A673 (cell line): ENCODE measurements around the gene BICC1.

Experiments
- CTCF ChIP-seq: fragments of 300-800, 200-600 bp; sonication (generic); conservative IDR thresholded peaks from 2 replicates; pipeline ENCODE4 v1.5.1; 2017; ENCODE audit warnings: low read depth, mild to moderate bottlenecking, antibody characterized with exemption, low read length, moderate library complexity, mixed read lengths
- EZH2 ChIP-seq: fragments of 200-600 bp; sonication (generic); IDR thresholded peaks from 2 replicates; pipeline ENCODE4 v1.6.1; 2017; ENCODE audit warnings: borderline replicate concordance, low read depth, mild to moderate bottlenecking, mixed read lengths, antibody characterized with exemption, low read length; ENCODE audit not compliant: poor library complexity, severe bottlenecking

- TF ChIP-seq CTCF (no peak), EZH2 (no peak)
Measured at GRCh38 chr10:58723966-58724365, 211.3 kb downstream of the BICC1 start.
